Osteocyte (in vitro differentiated cells): ENCODE results near the gene AP3S2. TPM values are rescaled to one million over a fixed set of nuclear protein-coding genes. Genes with fewer than 3 reads are reported as not detected.
"Not testable (repeated sequence)": the region's sequence is repeated elsewhere in the genome, so short reads cannot be mapped to it uniquely, and the experiment has no call there.

Source experiments
- DNase-seq: peaks from one replicate; pipeline ENCODE4 v3.0.0; 2021; ENCODE audit warnings: mixed read lengths; ENCODE audit not compliant: unreplicated experiment; ENCODE audit errors: extremely low spot score
- H3K27ac Mint-ChIP-seq: one replicate; pipeline ENCODE4 v1.8.0; 2021; ENCODE audit warnings: mild to moderate bottlenecking, mixed read lengths; ENCODE audit not compliant: unreplicated experiment
- H3K27me3 Mint-ChIP-seq: one replicate; pipeline ENCODE4 v1.8.0; 2021; ENCODE audit warnings: mixed read lengths; ENCODE audit not compliant: unreplicated experiment
- H3K36me3 Mint-ChIP-seq: one replicate; pipeline ENCODE4 v1.8.0; 2021; ENCODE audit warnings: mixed read lengths; ENCODE audit not compliant: unreplicated experiment
- H3K4me1 Mint-ChIP-seq: one replicate; pipeline ENCODE4 v1.8.0; 2021; ENCODE audit warnings: mixed read lengths; ENCODE audit not compliant: unreplicated experiment
- H3K4me3 Mint-ChIP-seq: one replicate; pipeline ENCODE4 v1.8.0; 2021; ENCODE audit warnings: mild to moderate bottlenecking, moderate library complexity, mixed read lengths; ENCODE audit not compliant: unreplicated experiment
- H3K9me3 Mint-ChIP-seq: one replicate; pipeline ENCODE4 v1.8.0; 2021; ENCODE audit warnings: mixed read lengths; ENCODE audit not compliant: unreplicated experiment
- CTCF ChIP-seq: fragments of 200-600 bp; sonication (generic); IDR thresholded peaks from 2 replicates; pipeline ENCODE4 v1.5.0; 2021; ENCODE audit warnings: antibody characterized with exemption, mild to moderate bottlenecking, moderate library complexity
- total RNA-seq: library from RNA; stranded (reverse); gene quantifications from 2 replicates; pipeline ENCODE4 v1.2.1, GENCODE V29; 2021

AP3S2 gene
- total RNA-seq, 1 donor from 2014 or later, result 26.9 TPM

- no peak overlapping the region for H3K4me3 Mint-ChIP-seq
- H3K27me3 Mint-ChIP-seq, result no peaks in the 10 kb centered on the region
- no peak for TF ChIP-seq CTCF
- H3K4me1 Mint-ChIP-seq, result no peaks in the 10 kb centered on the region
- H3K36me3 Mint-ChIP-seq, result peaks cover 29% of the 10 kb centered on the region
- H3K9me3 Mint-ChIP-seq, result no peaks in the 10 kb centered on the region
- no peak overlapping the region for H3K27ac Mint-ChIP-seq
- no peak for DNase-seq
Measured at GRCh38 chr15:89857673-89858072, 36.1 kb downstream of the AP3S2 start.

- no peaks in the 10 kb centered on the region for H3K9me3 Mint-ChIP-seq
- H3K27me3 Mint-ChIP-seq, result no peaks in the 10 kb centered on the region
- DNase-seq, result no peak
- H3K4me1 Mint-ChIP-seq, result peaks cover 9% of the 10 kb centered on the region
- H3K27ac Mint-ChIP-seq, result no peak overlapping the region
- no peak for TF ChIP-seq CTCF
- no peak overlapping the region for H3K4me3 Mint-ChIP-seq
- peaks cover 40% of the 10 kb centered on the region for H3K36me3 Mint-ChIP-seq
Measured at GRCh38 chr15:89855948-89856347, 37.8 kb downstream of the AP3S2 start.

GRCh38 chr15:89854863-89855262, 38.9 kb downstream of the AP3S2 start:
- H3K36me3 Mint-ChIP-seq, result peaks cover 41% of the 10 kb centered on the region
- not testable (repeated sequence) for H3K27me3 Mint-ChIP-seq, H3K4me1 Mint-ChIP-seq, H3K4me3 Mint-ChIP-seq, H3K9me3 Mint-ChIP-seq, H3K27ac Mint-ChIP-seq, DNase-seq

- H3K36me3 Mint-ChIP-seq, result peaks cover 44% of the 10 kb centered on the region
Measured at GRCh38 chr15:89852342-89852995, 41.3 kb downstream of the AP3S2 start.

GRCh38 chr15:89851673-89852341, 42.0 kb downstream of the AP3S2 start:
- Mint-ChIP-seq H3K4me3 (no peak overlapping the region), H3K9me3 (no peaks in the 10 kb centered on the region), H3K27me3 (no peaks in the 10 kb centered on the region), H3K4me1 (peaks cover 28% of the 10 kb centered on the region), H3K36me3 (peaks cover 42% of the 10 kb centered on the region), H3K27ac (no peak overlapping the region)
- no peak for DNase-seq
- no peak for TF ChIP-seq CTCF

More at GRCh38 chr15:89852342-89852995, 41.3 kb downstream of the AP3S2 start:
- Mint-ChIP-seq H3K27ac (peak overlapping the region; percentile 10), H3K4me1 (peaks cover 26% of the 10 kb centered on the region), H3K27me3 (no peaks in the 10 kb centered on the region), H3K4me3 (no peak overlapping the region), H3K9me3 (no peaks in the 10 kb centered on the region)
- TF ChIP-seq CTCF, result no peak
- no peak for DNase-seq
